Esophagus muscularis mucosa (tissue), 4 donors: Measurements from ENCODE around the gene ACSM3. TPM values are rescaled to one million over a fixed set of nuclear protein-coding genes. Genes with fewer than 3 reads are reported as not detected.

Source experiments
- DNase-seq: peaks from one replicate; pipeline ENCODE4 v3.0.0-alpha.2; 2017; ENCODE audit errors: extremely low spot score
- H3K27ac ChIP-seq, 4 donors: fragments of 200-600 bp; sonication (generic); replicated peaks in 1 of 4; 1 replicate in 3 of 4; 2 replicates in 1 of 4; pipeline ENCODE4 v1.5.1; 2016 to 2019; ENCODE audit warnings: mild to moderate bottlenecking in 1 of 4
- H3K27me3 ChIP-seq, 4 donors: fragments of 200-600 bp; sonication (generic); one replicate each; pipeline versions ENCODE4 v1.5.1 to v1.6.0; 2016 to 2019
- H3K36me3 ChIP-seq, 4 donors: fragments of 200-600 bp; sonication (generic); one replicate each; pipeline ENCODE4 v1.5.1; 2016 to 2019
- H3K4me1 ChIP-seq, 4 donors: fragments of 200-600 bp; sonication (generic); one replicate each; pipeline ENCODE4 v1.5.1; 2016 to 2019
- H3K4me3 ChIP-seq, 4 donors: fragments of 200-600 bp; sonication (generic); 1 replicate in 2 of 4; 2 replicates in 2 of 4; pipeline ENCODE4 v1.5.1; 2016 to 2019; ENCODE audit warnings: mild to moderate bottlenecking in 4 of 4, moderate library complexity in 1 of 4
- H3K9me3 ChIP-seq, 4 donors: fragments of 200-600 bp; sonication (generic); 1 replicate in 3 of 4; 2 replicates in 1 of 4; pipeline ENCODE4 v1.5.1; 2016 to 2019
- CTCF ChIP-seq, 3 experiments: fragments of 200-600 bp in 2 of 3; fragments of 450-650 bp in 1 of 3; sonication (generic) in 2 of 3; IDR thresholded peaks; one replicate each; pipeline ENCODE4 v1.5.1; 2017 to 2019; ENCODE audit warnings: antibody characterized with exemption in 3 of 3, mild to moderate bottlenecking in 2 of 3, moderate library complexity in 1 of 3
- EP300 ChIP-seq: sonication (generic); formaldehyde crosslinking; IDR thresholded peaks from one replicate; pipeline ENCODE4 v1.6.1; 2017; ENCODE audit warnings: antibody characterized with exemption
- POLR2A ChIP-seq: fragments of 450-650 bp; IDR thresholded peaks from one replicate; pipeline ENCODE4 v1.6.1; 2017; ENCODE audit warnings: antibody characterized with exemption, moderate library complexity, mild to moderate bottlenecking, low read depth
- POLR2AphosphoS5 ChIP-seq, 2 donors: sonication (generic); formaldehyde crosslinking; IDR thresholded peaks; one replicate each; pipeline ENCODE4 v1.6.1; 2017; ENCODE audit warnings: antibody characterized with exemption in 2 of 2
- WGBS: methylation state at CpG from one replicate; pipeline ENCODE4 v1.1.5; 2018; 5-methylcytosine and 5-hydroxymethylcytosine counted together
- intact Hi-C: fragments of 100-400 bp; cut with DNase I; formaldehyde crosslinking; loops from one replicate; pipeline ENCODE4 v1.15.1; 2023
- total RNA-seq, 4 donors: library from RNA; depleted of rRNA; stranded (reverse); fragments of >200 nt; gene quantifications; one replicate each; pipeline versions ENCODE4 v1.1.0 to v1.2.1, GENCODE V29; 2016

Gene ACSM3
- total RNA-seq, 4 donors from 2014 or later: 4.3 to 11.0 (median 5.9) TPM

GRCh38 chr16:20773679-20774078 lies 9.9 kb downstream of the ACSM3 start:
- no peak overlapping the region for H3K27ac ChIP-seq
- 88% methylated on average over 3 of the region's 3 CpGs for WGBS
- intact Hi-C loops: no loop called here
- no peaks in the 10 kb centered on the region for H3K9me3 ChIP-seq
- TF ChIP-seq CTCF (IDR thresholded peaks at IDR 0.05) (no peak), POLR2A (no peak), EP300 (no peak), POLR2AphosphoS5 (IDR thresholded peaks at IDR 0.05) (no peak)
- DNase-seq: no peak
- no peaks in the 10 kb centered on the region for H3K4me1 ChIP-seq
- peaks cover 0 to 8% (median 0%) of the 10 kb centered on the region in 4 donors for H3K36me3 ChIP-seq
- no peaks in the 10 kb centered on the region for H3K27me3 ChIP-seq
- no peak overlapping the region for H3K4me3 ChIP-seq

GRCh38 chr16:20774703-20775362 lies 11.0 kb downstream of the ACSM3 start:
- Histone ChIP-seq H3K4me1 (no peaks in the 10 kb centered on the region), H3K9me3 (no peaks in the 10 kb centered on the region), H3K4me3 (no peak overlapping the region), H3K36me3 (peaks cover 0 to 14% (median 0%) of the 10 kb centered on the region in 4 donors), H3K27me3 (no peaks in the 10 kb centered on the region), H3K27ac (no peak overlapping the region)
- TF ChIP-seq POLR2A: no peak
- TF ChIP-seq CTCF (IDR thresholded peaks at IDR 0.05): peak in 1 of 3 experiments; percentile 42
- WGBS: 79% methylated on average over 5 of the region's 7 CpGs
- peak; percentile 90 for DNase-seq
- intact Hi-C loops: no loop called here

- DNase-seq: peak; percentile 8
- WGBS: 67% methylated on average over 1 of the region's 1 CpG
- H3K36me3 ChIP-seq: peaks cover 0 to 21% (median 0%) of the 10 kb centered on the region in 4 donors
- no peak overlapping the region for H3K27ac ChIP-seq
- intact Hi-C loops: no loop called here
- TF ChIP-seq POLR2AphosphoS5 (IDR thresholded peaks at IDR 0.05): no peak
- TF ChIP-seq CTCF (IDR thresholded peaks at IDR 0.05): no peak
- TF ChIP-seq POLR2A: no peak
- TF ChIP-seq EP300: no peak
- no peak overlapping the region for H3K4me3 ChIP-seq
- no peaks in the 10 kb centered on the region for H3K4me1 ChIP-seq
- no peaks in the 10 kb centered on the region for H3K27me3 ChIP-seq
- H3K9me3 ChIP-seq: no peaks in the 10 kb centered on the region
Observed at GRCh38 chr16:20781697-20782096, 17.9 kb downstream of the ACSM3 start.

GRCh38 chr16:20782470-20782869 lies 18.7 kb downstream of the ACSM3 start:
- Histone ChIP-seq H3K27ac (no peak overlapping the region), H3K4me3 (no peak overlapping the region), H3K4me1 (no peaks in the 10 kb centered on the region), H3K36me3 (peaks cover 0 to 19% (median 0%) of the 10 kb centered on the region in 4 donors), H3K9me3 (no peaks in the 10 kb centered on the region), H3K27me3 (no peaks in the 10 kb centered on the region)
- peak; percentile 3 for DNase-seq
- TF ChIP-seq CTCF (IDR thresholded peaks at IDR 0.05): no peak
- TF ChIP-seq EP300: no peak
- TF ChIP-seq POLR2AphosphoS5 (IDR thresholded peaks at IDR 0.05): no peak
- TF ChIP-seq POLR2A: no peak
- intact Hi-C loops: no loop called here
- 91% methylated on average over 2 of the region's 2 CpGs for WGBS

- H3K9me3 ChIP-seq: no peaks in the 10 kb centered on the region
- H3K4me3 ChIP-seq: no peak overlapping the region
- H3K27me3 ChIP-seq: no peaks in the 10 kb centered on the region
- H3K4me1 ChIP-seq: no peaks in the 10 kb centered on the region
- TF ChIP-seq POLR2A (no peak), CTCF (IDR thresholded peaks at IDR 0.05) (no peak), POLR2AphosphoS5 (IDR thresholded peaks at IDR 0.05) (no peak), EP300 (no peak)
- H3K27ac ChIP-seq: no peak overlapping the region
- peaks cover 0 to 9% (median 0%) of the 10 kb centered on the region in 4 donors for H3K36me3 ChIP-seq
- no peak for DNase-seq
- intact Hi-C loops: no loop called here
Observed at GRCh38 chr16:20784204-20784603, 20.4 kb downstream of the ACSM3 start.
